ENCODE measurements around the gene RNPEPL1.
"Not testable (repeated sequence)": the region's sequence is repeated elsewhere in the genome, so short reads cannot be mapped to it uniquely, and the experiment has no call there.

RNPEPL1 gene

DNA sequence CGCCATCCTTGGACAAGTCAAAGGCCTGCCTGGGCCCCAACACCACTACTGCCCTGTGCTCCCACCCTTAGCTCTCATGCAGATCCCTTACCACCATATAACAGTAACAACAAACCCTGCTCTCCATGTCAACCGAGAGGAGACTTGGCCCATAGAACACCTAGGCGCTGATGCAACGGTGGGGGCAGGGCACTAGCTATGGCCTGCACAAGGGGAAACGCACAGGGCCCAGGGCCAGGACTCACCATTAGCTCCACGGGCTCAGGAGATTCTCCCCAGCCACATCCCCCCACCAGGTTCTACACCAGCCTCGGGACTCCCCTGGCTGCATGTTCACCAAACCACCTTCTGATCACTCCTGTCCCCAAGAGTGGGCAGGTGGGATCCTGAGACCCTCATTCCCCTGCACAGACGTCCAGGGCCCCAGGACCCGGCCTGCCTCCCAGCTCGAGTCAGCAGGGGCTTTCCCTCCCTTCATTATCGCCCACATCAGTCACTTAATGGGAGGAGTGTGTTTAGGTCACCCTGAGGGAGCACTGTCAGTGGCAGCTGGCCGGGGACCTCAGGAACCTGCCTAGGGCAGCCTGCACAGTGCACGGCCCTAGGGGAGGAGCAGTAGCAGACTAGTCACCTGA lies 39.8 kb upstream of the RNPEPL1 start:
- Mint-ChIP-seq H3K9me3 (peaks cover 38 to 80% of the 10 kb centered on the region in 2 donors), H3K27ac (peak overlapping the region; percentile 52 to 89), H3K27me3 (no peaks in the 10 kb centered on the region), H3K4me3 (no peak overlapping the region), H3K4me1 (peaks cover 9% of the 10 kb centered on the region)
- ATAC-seq (no peak), DNase-seq (no peak)

DNA sequence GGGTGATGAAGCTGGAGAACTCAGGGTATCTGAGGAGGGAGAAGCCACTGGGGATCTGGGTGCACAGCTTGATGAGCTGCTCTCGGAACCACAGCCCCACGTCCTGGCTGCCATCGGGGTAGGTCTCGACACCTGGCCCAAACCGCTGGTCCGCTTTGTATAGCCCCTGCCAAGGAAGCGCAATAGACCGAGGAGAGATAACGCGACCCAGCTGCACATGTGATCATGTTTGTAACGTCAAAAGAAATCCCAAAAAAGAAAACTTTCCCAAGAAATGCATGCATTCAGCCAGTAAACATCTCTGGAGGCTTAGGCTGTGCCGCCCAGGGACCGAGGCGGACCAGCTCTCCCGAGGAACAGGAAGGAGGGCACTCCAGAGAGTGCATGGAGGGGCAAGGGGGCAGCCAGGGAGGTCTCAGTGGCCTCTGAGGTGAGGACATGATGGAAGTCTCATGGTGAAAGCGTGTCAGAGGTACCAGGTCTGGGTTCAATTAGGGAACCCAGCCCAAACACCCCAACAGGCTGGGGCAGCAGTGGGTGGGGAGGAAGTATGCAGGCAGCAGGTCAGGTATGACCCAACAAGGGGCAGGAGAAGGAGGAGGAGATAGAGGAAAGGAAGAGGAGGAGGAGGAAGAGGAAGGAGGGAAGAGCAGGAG lies 38.8 kb upstream of the RNPEPL1 start:
- H3K4me3 Mint-ChIP-seq: no peak overlapping the region
- peaks cover 42 to 73% of the 10 kb centered on the region in 2 donors for H3K9me3 Mint-ChIP-seq
- no peak for ATAC-seq
- no peak for DNase-seq
- no peaks in the 10 kb centered on the region for H3K27me3 Mint-ChIP-seq
- H3K4me1 Mint-ChIP-seq: peaks cover 9% of the 10 kb centered on the region
- no peak overlapping the region for H3K27ac Mint-ChIP-seq

DNA sequence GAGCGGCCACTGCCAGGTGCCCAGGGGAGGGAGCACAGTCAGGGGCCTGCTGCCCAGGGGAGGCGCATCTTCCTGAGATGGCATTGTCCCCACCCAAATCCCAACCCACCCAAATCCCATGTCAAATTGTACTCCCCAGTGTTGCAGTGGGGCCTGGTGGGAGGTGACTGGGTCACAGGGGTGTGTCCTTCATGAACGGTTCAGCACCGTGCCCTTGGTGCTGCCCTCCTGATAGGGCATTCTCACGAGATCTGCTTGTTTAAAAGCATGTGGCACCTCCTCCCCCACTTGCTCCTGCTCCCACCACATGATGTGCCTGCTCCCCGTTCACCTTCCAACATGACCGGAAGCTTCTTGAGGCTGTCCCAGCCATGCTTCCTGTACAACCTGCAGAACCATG lies 38.1 kb upstream of the RNPEPL1 start:
- Mint-ChIP-seq H3K4me3 (no peak overlapping the region), H3K4me1 (peaks cover 9% of the 10 kb centered on the region), H3K27me3 (no peaks in the 10 kb centered on the region), H3K27ac (no peak overlapping the region), H3K9me3 (peaks cover 37 to 66% of the 10 kb centered on the region in 2 donors)
- ATAC-seq (no peak), DNase-seq (no peak)

DNA sequence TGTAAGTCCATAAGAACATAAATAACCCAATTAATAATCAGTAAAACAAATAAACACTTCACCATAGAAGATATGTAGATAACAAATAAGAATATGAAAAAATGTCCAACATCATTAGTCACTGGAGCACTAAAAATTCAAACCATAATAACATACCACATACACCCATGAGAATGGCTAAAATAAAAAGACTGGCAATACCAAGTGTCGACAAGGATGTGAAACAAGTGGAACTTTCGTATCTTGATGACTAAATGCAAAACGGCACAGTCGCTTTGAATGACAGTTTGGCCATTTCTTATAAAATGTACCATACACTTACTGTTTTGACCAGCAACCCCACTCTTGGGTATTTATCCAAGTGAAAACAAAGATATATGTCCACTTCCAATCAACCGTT lies 37.2 kb upstream of the RNPEPL1 start:
- Mint-ChIP-seq H3K4me3 (no peak overlapping the region), H3K4me1 (peaks cover 9% of the 10 kb centered on the region), H3K9me3 (peaks cover 32 to 58% of the 10 kb centered on the region in 2 donors), H3K27me3 (no peaks in the 10 kb centered on the region), H3K27ac (no peak overlapping the region)
- no peak for ATAC-seq
- no peak for DNase-seq

DNA sequence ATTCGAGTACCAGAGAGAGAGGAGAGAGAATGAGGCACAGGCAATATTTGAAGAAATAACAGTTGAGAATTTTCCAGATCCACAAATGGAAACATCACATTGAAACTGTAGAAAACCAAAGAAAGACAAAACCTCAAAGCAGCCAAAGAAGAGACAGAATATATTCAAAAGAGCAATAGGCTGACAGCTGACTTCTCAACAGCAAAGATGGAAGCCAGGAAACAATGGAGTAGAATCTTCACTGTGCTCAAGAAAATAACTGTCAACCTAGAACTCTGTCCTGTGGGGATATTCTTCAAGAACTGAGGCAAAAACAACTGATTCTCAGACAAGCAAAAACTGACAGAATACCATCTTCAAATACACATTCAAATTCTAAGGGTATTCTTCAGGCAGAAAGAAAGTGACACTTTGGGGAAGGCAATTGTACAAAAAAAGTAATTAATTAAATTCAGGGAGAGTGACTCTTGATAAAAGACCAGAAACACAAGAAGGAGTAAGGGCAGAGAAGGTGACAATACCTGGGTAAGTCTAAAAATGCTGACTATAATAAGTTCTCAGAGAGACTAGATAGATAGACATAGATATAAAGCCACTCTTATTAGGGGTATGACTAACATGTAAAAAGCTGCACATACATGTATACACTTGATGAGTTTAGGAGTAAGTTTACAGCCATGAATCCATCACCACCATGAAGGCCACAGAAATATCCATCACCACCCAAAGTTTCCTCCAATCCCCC lies 36.1 kb upstream of the RNPEPL1 start:
- Mint-ChIP-seq H3K27me3 (no peaks in the 10 kb centered on the region), H3K4me1 (peaks cover 9% of the 10 kb centered on the region), H3K4me3 (no peak overlapping the region), H3K27ac (no peak overlapping the region), H3K9me3 (peaks cover 28 to 46% of the 10 kb centered on the region in 2 donors)
- ATAC-seq: no peak
- DNase-seq: no peak

DNA sequence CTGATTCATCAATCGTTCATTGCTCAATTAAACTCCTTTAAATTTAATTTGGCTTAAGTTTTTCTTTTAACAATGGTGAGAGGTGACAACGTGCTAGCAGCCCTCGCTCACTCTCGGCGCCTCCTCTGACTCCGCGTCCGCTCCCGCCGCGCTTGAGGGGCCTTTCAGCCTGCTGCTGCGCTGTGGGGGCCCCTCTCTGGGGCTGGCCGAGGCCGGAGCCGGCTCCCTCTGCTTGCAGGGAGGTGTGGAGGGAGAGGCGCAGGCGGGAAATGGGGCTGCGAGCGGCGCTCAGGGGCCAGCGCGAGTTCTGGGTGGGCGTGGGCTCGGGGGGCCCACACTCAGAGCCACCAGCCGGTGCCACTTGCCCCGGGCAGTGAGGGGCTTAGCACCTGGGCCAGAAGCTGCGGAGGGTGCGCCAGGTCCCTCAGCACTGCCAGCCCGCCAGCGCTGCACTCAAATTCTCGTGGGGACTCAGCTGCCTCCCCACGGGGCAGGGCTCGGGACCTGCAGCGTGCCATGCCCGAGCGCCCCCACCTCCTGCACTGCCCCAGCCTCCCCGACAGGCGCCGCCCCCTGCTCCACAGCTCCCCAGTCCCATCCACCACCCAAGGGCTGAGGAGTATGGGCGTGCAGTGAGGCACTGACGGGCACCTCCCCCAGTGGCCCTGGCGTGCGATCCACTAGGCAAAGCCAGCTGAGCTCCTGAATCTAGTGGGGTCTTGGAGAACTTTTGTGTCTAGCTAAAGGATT lies 30.1 kb upstream of the RNPEPL1 start:
- Mint-ChIP-seq H3K4me3 (no peak overlapping the region), H3K4me1 (peaks cover 7% of the 10 kb centered on the region), H3K27ac (no peak overlapping the region), H3K9me3 (peaks cover 0 to 5% of the 10 kb centered on the region in 2 donors), H3K27me3 (no peaks in the 10 kb centered on the region)
- ATAC-seq: peak; percentile 48
- no peak for DNase-seq

DNA sequence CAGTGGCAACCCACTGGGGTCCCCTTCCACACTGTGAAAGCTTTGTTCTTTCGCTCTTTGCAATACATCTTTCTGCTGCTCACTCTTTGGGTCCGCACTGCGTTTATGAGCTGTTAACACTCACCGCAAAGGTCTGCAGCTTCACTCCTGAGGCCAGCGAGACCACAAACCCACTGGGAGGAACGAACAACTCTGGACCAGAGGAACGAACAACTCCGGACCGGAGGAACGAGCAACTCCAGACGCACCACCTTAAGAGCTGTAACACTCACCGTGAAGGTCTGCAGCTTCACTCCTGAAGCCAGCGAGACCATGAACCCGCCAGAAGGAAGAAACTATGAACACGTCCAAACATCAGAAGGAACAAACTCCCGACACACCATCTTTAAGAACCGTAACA lies 29.2 kb upstream of the RNPEPL1 start:
- H3K27ac Mint-ChIP-seq, H3K4me3 Mint-ChIP-seq, DNase-seq, H3K9me3 Mint-ChIP-seq, H3K27me3 Mint-ChIP-seq, H3K4me1 Mint-ChIP-seq, ATAC-seq: not testable (repeated sequence)

DNA sequence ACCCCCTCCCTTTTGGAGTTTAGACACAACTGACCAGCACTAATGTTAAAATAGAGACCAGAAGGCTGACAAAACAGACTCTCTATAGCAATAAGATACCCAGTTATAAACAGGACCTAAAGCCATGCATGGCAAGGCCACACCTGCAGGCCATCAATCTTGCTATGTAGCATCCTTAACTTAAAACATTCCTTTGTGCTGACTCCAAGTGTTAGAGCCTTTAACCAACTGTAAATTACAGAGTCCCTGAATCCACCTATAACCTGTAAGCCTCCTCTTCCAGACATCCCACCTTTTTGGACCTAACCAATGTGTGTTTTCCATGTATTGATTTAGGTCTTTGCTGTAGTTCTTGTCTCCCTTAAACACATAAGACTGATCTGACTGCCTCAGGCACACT lies 28.4 kb upstream of the RNPEPL1 start:
- H3K4me3 Mint-ChIP-seq: no peak overlapping the region
- peak overlapping the region; percentile 55 to 73 for H3K27ac Mint-ChIP-seq
- peaks cover 7% of the 10 kb centered on the region for H3K4me1 Mint-ChIP-seq
- no peak for ATAC-seq
- H3K9me3 Mint-ChIP-seq: no peaks in the 10 kb centered on the region
- H3K27me3 Mint-ChIP-seq: no peaks in the 10 kb centered on the region
- no peak for DNase-seq

DNA sequence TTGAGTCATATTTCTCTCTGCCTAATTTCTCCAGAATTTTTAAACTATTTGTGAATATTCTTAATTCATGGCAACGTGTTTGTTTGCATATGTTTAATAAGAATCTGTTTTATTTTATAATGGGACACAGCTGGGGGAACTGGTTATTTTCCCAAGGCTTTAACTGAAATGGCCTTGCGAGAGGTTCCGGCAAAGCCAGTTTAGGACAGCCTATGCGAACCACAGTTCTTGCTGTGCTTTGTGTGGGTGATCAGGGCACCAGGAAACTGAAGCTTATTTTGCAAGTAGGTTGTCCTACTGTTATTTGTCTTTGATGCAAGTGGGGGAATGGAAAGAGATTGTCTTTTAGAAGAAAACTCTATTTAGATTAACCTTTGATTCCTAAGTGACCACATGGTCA lies 17.0 kb upstream of the RNPEPL1 start:
- ATAC-seq (no peak), DNase-seq (no peak)
- Mint-ChIP-seq H3K9me3 (peaks cover 11 to 17% of the 10 kb centered on the region in 2 donors), H3K27ac (no peak overlapping the region), H3K4me1 (peaks cover 23% of the 10 kb centered on the region), H3K27me3 (no peaks in the 10 kb centered on the region), H3K4me3 (no peak overlapping the region)

DNA sequence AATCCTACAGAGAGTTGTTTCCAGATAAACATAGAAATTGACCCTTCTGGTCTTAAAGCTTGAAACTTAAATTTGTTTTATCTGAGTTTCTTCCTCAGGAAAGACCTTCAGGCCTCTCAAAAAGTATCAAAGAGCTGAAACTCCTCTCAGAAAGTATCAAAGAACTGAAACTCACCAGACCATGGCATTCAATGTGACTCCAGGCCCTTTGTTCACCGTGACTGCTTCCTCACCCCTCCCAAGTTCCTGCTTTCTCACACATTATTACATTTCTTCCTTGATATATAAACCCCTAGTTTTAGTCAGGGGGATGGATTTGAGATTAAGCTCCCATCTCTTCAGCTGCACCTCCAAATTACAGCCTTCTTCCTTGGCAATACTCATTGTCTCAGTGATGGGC lies 16.5 kb upstream of the RNPEPL1 start:
- Mint-ChIP-seq H3K27me3 (no peaks in the 10 kb centered on the region), H3K9me3 (peaks cover 11 to 17% of the 10 kb centered on the region in 2 donors), H3K4me3 (no peak overlapping the region), H3K27ac (no peak overlapping the region), H3K4me1 (peaks cover 29% of the 10 kb centered on the region)
- DNase-seq: no peak
- ATAC-seq: no peak

DNA sequence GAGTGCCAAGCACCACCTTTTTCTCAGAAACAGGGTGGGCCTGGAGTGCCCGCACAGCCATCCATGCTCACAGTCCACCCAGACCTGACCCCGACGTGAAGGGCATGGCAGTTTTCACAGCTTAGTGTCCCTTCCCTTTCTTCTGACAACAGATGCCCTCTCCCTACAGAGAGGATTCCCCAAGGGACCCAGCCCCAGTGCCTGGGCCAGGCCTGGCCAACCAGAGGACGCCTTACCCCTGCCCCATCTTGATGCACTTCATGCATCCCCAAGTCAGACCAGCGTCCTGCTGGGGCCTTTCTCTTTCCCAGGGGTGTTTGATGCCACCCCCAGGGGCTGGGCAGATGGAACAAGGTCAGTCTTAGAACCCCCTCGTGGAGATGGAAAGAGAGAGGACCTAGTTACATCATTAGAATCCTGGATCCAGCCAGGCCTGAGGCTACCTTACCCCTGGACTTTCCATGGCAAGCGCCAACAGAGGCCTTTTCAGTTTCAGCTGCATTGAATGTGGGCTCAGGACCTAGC lies 14.3 kb upstream of the RNPEPL1 start:
- Mint-ChIP-seq H3K9me3 (peaks cover 11 to 17% of the 10 kb centered on the region in 2 donors), H3K27ac (no peak overlapping the region), H3K4me3 (no peak overlapping the region), H3K4me1 (peaks cover 48% of the 10 kb centered on the region), H3K27me3 (no peaks in the 10 kb centered on the region)
- DNase-seq (no peak), ATAC-seq (no peak)

DNA sequence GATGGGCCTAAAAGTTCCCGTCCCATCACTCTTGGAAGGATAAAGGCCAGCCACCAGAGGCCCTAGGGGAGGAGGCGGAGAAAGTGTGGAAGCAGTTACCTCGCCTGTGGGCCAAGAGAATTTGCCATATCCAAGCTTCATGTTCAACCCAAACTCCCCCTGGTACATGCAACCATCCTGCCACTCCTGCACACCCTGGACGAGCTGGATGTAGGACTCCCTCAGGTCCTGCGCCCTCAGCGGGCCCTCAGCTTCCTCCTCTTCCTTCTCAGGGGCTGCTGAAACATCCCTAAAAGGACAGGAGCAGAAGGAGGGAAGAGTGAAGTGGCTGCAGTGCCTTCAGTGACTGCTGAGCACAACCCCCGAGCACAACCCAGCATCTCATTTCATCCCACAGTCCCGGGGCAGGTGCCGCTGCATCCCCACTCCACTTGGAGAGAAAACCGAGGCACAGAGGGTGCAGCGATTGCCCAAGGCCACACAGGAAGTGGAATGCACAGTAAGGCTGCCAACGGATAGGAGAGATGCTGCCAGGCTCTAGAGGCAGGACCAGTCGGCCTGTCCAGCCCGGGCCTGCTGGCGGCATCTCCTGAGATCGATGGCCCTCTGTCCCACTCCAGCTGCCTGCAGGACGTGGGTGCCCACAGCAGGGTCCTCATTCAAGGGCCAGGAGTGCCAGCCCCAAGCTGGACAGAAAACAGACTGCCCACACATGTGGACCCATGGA lies 13.4 kb upstream of the RNPEPL1 start:
- Mint-ChIP-seq H3K27me3 (no peaks in the 10 kb centered on the region), H3K27ac (no peak overlapping the region), H3K4me3 (no peak overlapping the region), H3K4me1 (peaks cover 57% of the 10 kb centered on the region), H3K9me3 (peaks cover 11 to 17% of the 10 kb centered on the region in 2 donors)
- ATAC-seq (no peak), DNase-seq (no peak)

DNA sequence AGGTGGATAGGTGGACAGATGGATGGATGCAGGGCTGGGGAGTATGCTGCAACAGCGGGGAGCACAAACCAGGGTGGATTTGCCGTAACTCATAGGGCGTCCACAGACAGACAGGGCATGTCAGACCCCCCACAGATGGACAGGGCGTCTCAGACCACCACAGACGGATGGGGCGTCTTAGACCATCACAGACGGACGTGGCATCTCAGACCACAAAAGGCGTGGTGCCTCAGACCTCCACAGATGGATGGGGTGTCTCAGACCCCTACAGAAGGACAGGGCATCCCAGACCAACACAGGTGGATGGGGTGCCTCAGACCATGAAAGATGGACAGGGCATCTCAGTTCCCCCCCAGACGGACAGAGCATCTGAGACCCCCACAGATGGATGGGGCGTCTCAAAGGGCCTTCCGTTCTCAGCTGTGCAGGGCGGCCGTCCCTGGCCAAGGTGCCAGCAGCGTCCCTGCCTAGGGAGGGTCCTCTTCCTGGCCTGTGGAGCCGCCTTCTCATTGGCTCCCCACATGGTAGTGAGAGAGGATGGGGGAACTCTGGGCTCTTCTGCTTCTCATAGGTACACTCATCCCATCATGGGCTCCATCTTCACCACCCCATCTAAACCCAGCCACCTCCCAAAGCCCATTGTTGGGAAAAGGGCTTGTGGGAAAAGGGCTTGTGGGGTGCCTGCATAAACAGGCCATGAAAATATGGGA lies 12.6 kb upstream of the RNPEPL1 start:
- DNase-seq (no peak), ATAC-seq (no peak)
- Mint-ChIP-seq H3K4me3 (no peak overlapping the region), H3K27ac (no peak overlapping the region), H3K9me3 (peaks cover 9 to 16% of the 10 kb centered on the region in 2 donors), H3K4me1 (peaks cover 58% of the 10 kb centered on the region), H3K27me3 (no peaks in the 10 kb centered on the region)

DNA sequence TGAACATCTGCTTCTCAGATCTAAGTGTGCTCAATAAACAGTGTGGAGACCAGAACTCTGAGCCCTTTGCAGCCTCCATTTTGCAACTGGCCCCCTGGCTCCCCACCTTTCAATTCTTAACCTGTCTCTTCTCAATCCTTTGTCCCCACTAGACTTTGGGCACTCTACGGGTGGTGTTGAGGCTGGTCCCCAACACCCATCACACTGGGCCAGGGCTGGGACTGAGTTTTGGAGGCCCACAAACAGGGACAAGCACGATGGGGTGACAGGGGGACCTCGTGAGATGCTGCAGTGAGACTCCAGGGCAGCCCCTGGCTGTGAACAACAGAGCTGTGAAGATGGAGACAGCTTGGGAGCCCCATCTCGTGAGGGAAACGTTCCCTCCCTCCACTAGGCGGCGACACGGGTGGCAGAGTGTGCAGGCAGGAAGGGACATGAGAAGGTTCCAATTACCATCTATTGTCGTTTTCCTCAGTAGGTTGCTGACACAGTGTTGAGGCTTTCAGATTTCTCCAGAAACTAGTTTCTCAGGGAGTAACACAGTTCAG lies 11.7 kb upstream of the RNPEPL1 start:
- Mint-ChIP-seq H3K9me3 (peaks cover 5 to 6% of the 10 kb centered on the region in 2 donors), H3K27me3 (no peaks in the 10 kb centered on the region), H3K4me1 (peaks cover 64% of the 10 kb centered on the region), H3K27ac (peak overlapping the region in 1 of 2 donors; percentile 92), H3K4me3 (peak overlapping the region; percentile 9 to 21)
- ATAC-seq: no peak
- DNase-seq: peak; percentile 55 to 61

All from stimulated activated naive CD8-positive, alpha-beta T cell treated with anti-CD3 and anti-CD28 coated beads, Interleukin-15, amount 100 ng/mL, for 72 hours (primary cell).